GM18519 (cell line): ENCODE measurements around the gene FAM222B.
A peak's percentile ranks its signal among the peaks of the same experiment; 100 is the strongest.
"Not testable (repeated sequence)": the region's sequence is repeated elsewhere in the genome, so short reads cannot be mapped to it uniquely, and the experiment has no call there.

Experiments
- ATAC-seq: cut with Tn5 transposase; IDR thresholded peaks from one replicate; pipeline ENCODE4 v1.9.1; 2021; ENCODE audit warnings: mild to moderate bottlenecking, moderate library complexity; ENCODE audit not compliant: unreplicated experiment, low FRiP score

The FAM222B gene

GRCh38 chr17:28735242-28735722 lies 107.3 kb downstream of the FAM222B start:
- ATAC-seq, result no peak

- no peak for ATAC-seq
Observed at GRCh38 chr17:28734712-28735241, 107.8 kb downstream of the FAM222B start.

GRCh38 chr17:28733346-28733745 lies 109.2 kb downstream of the FAM222B start:
- ATAC-seq, result no peak

DNA sequence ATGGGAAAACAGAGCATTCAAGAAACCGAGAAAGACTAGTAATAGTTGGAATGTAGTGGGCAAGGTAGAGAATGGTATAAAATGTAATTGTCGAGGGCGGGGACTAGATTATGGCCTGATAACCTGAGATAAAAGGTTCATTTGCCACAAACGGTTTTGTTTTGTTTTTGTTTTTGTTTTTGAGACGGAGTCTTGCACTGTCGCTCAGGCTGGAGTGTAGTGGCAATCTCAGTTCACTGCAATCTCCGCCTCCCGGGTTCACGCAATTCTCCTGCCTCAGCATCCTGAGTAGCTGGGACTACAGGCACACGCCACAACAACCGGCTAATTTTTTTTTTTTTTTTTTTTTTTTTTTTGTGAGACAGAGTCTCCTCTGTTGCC lies 112.7 kb downstream of the FAM222B start:
- ATAC-seq, result no peak

DNA sequence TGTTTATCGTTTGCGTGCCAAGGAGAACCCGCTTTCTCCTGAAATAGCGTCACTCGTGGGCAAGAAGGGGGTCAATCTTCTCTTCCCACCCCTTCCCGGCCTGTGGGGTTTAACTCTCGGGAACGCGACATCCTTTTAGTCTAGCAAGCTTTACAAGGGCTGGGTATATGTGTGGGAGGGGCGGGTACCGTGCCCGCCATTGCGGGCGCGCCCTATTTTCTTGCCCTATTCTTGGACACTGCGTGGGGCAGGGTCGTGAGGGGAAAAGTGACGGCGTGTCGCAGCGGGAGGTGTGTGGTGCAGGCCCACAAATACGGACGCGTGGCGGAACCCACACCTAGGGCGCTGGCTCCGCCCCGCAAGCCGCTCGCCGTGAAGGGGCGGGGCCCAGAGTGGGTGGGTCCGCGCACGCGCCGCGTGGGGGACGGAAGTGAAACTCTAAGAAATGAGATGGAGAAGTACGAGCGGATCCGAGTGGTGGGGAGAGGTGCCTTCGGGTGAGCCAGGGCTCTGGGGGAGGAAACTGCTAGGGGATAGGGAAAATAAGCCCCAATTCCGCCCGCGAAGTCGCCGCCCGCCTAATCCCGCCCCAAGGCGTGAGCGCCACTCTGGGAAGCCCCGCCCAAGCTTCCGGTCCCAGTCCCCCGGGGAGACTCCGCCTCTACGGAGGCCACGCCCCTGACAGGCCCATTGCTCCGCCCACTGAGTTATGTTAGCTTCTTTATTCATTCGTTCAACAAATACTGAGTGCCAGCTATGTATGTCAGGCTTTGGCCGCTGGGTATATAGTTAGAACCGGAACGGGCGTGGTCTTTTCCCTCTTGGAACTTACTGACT lies 114.0 kb downstream of the FAM222B start, which contains the start of gene NEK8:
Gene NEK8 (plus strand): TSS at position 425 of the 837 bp plus-strand sequence. CDS start 26 bp downstream, at position 451.
- ATAC-seq, result peak; percentile 25

DNA sequence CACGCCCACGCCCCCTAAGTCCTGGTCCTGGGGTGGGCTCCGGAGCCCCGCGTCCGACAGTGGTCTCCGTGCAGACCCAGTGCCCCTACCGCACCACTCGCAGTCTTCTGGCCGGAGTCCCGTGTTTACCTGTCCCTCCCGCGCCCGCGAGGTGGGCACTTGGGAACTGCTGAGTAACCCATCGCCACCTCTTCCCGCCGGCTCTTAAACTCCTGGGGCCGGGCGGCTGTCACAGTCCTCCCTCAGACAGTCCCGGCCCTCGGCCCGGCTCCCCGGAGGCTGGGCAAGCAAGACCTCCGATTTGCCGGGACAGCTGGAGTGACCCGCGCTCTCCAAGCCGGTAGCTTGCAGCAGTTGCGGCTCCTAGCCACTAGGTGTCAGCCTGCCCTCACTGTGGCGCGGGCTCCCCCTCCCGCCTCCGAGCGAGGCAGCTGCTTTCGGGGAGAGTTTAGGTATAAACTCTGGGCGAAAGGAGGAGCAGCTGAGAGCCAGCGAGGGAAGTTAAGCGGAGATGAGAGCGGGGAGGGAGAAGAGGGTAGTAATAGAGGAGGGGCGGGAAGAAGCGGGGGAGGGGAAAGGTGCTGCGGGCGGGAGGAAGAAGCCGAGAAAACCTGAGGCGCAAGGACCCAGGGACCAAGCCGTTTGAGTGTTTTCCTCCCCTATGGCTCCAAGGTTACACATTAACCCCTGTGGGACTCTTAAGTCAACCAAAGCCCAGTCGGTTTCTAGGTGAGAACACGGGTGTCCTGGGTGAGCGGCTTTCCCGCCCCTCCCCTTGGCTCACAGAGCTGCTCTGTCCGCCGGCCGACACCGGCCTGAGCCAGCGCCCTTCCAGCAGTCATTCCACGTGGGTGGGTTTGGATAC lies 115.7 kb downstream of the FAM222B start:
- peak; percentile 25 for ATAC-seq

- ATAC-seq, result no peak
Observed at GRCh38 chr17:28726226-28726626, 116.4 kb downstream of the FAM222B start, which contains the start of gene TLCD1. TLCD1 (minus strand) TSS chr17:28726233; CDS start chr17:28726097, 136 bp downstream.

- no peak for ATAC-seq
Observed at GRCh38 chr17:28725660-28726225, 116.8 kb downstream of the FAM222B start.

DNA sequence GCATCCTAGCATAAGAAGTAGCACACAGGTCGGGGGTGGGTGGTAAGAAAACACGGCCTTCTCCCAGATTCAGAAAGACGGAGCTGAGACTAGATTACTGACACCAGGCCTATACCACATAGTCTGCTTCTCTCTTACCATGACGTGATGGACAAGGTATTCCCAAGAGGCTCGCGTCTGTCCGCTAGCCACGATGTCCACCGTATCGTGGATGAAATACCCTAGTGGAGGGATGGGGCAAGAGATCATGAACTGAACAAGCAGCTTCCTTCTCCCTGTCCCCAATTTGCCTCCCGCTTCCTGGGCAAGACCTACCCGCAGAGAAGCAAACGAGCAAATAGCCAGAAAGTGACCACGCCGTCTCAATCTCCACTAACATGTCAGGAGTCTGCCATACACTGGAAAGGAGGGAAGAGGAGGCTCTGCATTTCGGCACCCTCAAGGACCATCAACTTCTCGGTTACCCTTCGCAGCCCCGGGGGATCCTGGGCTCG lies 117.4 kb downstream of the FAM222B start:
- ATAC-seq, result no peak

GRCh38 chr17:28724500-28725165 lies 118.0 kb downstream of the FAM222B start:
- no peak for ATAC-seq

DNA sequence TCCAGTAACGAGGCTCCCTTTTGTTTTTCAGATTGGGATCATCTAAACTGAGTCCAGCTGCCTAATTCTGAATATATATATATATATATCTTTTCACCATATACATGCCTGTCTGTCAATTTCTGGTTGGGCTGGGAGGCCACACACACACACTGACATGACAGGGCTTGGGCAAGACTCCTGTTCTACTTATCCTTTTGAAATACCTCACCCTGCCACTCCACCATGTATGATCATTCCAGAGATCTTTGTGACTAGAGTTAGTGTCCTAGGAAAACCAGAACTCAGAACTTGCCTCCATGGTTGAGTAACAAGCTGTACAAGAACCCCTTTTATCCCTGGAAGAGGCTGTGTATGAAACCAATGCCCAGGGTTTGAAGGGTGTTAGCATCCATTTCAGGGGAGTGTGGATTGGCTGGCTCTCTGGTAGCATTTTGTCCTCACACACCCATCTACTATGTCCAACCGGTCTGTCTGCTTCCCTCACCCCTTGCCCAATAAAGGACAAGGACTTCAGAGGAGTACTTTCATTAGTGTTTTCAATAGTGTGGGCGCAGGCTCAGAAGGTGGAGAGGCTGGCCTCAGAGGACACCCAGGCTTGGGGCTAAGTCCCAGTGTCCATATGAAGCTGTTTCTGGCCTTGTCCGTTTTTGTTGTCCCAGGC lies 118.6 kb downstream of the FAM222B start:
- ATAC-seq, result not testable (repeated sequence)

GRCh38 chr17:28723159-28723835 lies 119.3 kb downstream of the FAM222B start:
- no peak for ATAC-seq

- no peak for ATAC-seq
Observed at GRCh38 chr17:28722417-28723158, 120.0 kb downstream of the FAM222B start.

DNA sequence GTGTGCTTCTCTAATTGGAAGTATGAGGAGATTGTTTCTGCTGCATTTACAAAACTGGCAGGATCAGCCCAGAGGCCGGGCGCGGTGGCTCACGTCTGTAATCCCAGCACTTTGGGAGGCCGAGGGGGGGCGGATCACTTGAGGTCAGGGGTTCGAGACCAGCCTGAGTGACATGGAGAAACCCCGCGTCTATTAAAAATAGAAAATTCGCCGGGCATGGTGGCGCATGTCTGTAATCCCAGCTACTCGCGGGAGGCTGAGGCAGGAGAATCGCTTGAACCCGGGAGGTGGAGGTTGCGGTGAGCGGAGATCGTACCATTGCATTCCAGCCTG lies 121.6 kb downstream of the FAM222B start:
- not testable (repeated sequence) for ATAC-seq

GRCh38 chr17:28720247-28720996 lies 122.2 kb downstream of the FAM222B start:
- no peak for ATAC-seq

GRCh38 chr17:28719021-28719433 lies 123.6 kb downstream of the FAM222B start:
- ATAC-seq, result no peak

DNA sequence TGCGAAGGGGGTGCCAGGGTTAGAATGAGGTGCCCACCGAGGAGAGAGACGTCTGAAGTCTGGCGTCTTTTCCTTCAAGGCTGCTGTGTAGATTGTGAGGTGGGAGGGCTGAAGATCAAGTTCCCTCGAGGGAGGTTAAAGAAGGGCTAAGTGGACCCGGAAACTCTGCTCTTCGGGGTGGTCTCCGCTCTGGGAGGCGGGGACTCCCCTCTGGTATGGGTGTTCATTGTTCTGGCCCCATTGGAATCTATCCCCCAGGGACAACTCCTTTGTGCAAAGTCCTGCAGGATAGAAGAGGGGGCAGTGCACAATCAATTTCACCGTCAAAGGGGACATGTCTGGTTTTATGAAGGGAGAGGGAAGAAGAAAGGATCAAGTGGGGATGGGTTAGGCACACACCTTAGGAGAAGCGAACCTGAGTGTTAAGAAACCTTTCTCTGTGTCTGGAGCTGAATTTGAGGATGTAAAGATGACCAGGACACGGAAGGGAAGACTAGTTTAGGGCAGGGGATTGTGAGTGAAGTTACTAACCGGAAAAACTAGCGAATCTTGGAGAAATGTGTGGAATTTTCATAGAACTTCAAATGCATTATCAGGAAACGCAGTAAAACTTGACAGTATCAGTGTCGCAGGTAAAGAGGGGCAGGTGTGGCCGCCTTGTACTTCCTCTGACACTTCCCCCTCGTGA lies 124.1 kb downstream of the FAM222B start:
- no peak for ATAC-seq
